C4-2B (cell line): ENCODE measurements around the gene OR52B4.

Experiments used
- ZFX ChIP-seq: fragments of 450-650 bp; IDR thresholded peaks from 2 replicates; pipeline ENCODE4 v1.6.1; 2017
- TF ChIP-seq, protein P1 (sequence below): fragments of 450-650 bp; conservative IDR thresholded peaks from 2 replicates; pipeline ENCODE4 v1.5.1; 2017; ENCODE audit warnings: mild to moderate bottlenecking

DNA sequence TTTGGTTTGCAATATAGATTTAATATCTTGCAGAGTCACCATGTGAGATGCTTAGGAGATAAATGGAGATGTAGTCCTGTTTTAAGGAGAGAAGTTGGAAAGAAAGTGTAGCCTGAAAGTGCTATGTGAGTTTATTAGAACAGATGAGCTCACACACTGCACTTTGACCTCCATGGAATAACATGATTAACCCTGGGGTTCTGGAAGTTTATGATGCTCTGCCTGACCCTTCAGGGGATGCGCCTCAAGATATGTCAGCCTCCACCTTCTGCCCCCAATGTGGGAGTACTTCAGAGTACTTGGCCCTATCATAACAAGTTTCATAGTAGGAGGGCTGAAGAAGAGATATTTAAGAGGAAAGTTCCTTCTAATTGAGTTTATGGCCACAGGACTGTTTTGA lies 48.6 kb upstream of the OR52B4 start:
- TF ChIP-seq, protein P1, sequence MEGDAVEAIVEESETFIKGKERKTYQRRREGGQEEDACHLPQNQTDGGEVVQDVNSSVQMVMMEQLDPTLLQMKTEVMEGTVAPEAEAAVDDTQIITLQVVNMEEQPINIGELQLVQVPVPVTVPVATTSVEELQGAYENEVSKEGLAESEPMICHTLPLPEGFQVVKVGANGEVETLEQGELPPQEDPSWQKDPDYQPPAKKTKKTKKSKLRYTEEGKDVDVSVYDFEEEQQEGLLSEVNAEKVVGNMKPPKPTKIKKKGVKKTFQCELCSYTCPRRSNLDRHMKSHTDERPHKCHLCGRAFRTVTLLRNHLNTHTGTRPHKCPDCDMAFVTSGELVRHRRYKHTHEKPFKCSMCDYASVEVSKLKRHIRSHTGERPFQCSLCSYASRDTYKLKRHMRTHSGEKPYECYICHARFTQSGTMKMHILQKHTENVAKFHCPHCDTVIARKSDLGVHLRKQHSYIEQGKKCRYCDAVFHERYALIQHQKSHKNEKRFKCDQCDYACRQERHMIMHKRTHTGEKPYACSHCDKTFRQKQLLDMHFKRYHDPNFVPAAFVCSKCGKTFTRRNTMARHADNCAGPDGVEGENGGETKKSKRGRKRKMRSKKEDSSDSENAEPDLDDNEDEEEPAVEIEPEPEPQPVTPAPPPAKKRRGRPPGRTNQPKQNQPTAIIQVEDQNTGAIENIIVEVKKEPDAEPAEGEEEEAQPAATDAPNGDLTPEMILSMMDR: no peak
- TF ChIP-seq ZFX: no peak
